Retinal pigment epithelial cell (primary cell): ENCODE measurements around the gene AZGP1.
"Not testable (repeated sequence)": the region's sequence is repeated elsewhere in the genome, so short reads cannot be mapped to it uniquely, and the experiment has no call there.

Experiments used
- DNase-seq: peaks from one replicate; pipeline ENCODE4 v3.0.0-alpha.2; 2010; ENCODE audit warnings: low read depth
- H3K4me3 ChIP-seq: 2 replicates; pipeline ENCODE4 v1.5.1; 2011; ENCODE audit warnings: mild to moderate bottlenecking, low read length, control low read depth, moderate library complexity
- TF ChIP-seq, protein P1 (sequence below): conservative IDR thresholded peaks from 2 replicates; pipeline ENCODE4 v1.5.1; 2011; ENCODE audit warnings: low read depth, low read length, control low read depth, inconsistent platforms

AZGP1 gene

DNA sequence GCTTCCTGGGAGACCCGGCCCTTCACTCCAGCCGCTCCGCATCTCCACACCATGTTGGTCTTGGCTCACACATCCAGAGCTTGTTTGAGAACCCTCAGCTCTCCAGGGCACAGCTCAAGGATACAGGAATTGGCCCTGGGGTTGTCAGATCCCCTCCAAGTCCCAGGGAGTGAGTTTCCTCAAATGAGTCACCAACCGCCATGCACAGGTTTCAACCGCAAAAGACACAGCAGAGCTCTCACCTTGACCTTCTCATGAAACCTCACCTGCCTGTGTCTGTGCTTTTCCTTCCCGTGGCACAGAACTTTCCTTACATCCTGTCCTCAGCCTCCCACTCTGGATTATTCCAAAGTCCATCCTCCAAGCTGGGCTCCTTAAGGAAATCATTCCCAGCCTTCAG, 20.6 kb downstream of the AZGP1 start:
- no peak for DNase-seq
- H3K4me3 ChIP-seq: no peak overlapping the region
- TF ChIP-seq, protein P1, sequence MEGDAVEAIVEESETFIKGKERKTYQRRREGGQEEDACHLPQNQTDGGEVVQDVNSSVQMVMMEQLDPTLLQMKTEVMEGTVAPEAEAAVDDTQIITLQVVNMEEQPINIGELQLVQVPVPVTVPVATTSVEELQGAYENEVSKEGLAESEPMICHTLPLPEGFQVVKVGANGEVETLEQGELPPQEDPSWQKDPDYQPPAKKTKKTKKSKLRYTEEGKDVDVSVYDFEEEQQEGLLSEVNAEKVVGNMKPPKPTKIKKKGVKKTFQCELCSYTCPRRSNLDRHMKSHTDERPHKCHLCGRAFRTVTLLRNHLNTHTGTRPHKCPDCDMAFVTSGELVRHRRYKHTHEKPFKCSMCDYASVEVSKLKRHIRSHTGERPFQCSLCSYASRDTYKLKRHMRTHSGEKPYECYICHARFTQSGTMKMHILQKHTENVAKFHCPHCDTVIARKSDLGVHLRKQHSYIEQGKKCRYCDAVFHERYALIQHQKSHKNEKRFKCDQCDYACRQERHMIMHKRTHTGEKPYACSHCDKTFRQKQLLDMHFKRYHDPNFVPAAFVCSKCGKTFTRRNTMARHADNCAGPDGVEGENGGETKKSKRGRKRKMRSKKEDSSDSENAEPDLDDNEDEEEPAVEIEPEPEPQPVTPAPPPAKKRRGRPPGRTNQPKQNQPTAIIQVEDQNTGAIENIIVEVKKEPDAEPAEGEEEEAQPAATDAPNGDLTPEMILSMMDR: no peak

GRCh38 chr7:99954643-99955042, 21.2 kb downstream of the AZGP1 start:
- H3K4me3 ChIP-seq, DNase-seq: not testable (repeated sequence)

DNA sequence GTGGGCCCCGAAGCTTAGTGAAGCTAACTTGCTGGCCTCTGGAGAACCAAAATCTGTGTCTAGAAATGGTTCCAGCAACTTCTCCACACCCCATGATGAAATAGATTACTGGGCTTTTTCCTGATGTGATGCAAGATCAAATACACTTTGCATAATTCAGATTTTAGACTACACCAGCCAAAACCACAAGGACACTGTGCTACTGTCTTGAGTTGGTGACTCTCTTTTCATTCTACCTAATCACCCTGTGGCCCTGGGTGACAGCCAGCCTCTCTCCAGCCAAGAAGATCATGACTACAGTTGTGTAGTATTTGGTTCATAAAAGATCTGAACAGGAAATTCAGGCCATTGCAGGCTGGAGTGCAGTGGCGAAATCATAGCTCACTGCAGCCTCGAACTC, 22.2 kb downstream of the AZGP1 start:
- TF ChIP-seq, protein P1: no peak
- no peak for DNase-seq
- no peak overlapping the region for H3K4me3 ChIP-seq

GRCh38 chr7:99952649-99953048, 23.2 kb downstream of the AZGP1 start:
- H3K4me3 ChIP-seq, DNase-seq: not testable (repeated sequence)

DNA sequence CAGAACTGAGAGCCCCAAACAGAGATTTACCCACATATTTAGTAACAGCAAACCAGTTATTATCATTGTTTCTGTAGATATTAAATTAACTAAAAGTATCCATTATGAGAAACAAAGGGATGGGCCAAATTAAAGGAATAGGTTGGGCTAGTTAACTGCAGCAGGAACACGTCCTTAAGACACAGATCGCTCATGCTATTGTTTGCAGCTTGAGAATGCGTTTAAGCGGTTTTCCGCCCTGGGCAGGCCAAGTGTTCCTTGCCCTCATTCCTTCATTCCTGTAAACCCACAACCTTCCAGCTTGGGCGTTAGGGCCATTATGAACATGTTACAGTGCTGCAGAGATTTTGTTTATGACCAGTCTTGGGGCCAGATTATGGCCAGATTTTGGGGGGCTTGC, 25.0 kb downstream of the AZGP1 start:
- DNase-seq, H3K4me3 ChIP-seq: not testable (repeated sequence)

DNA sequence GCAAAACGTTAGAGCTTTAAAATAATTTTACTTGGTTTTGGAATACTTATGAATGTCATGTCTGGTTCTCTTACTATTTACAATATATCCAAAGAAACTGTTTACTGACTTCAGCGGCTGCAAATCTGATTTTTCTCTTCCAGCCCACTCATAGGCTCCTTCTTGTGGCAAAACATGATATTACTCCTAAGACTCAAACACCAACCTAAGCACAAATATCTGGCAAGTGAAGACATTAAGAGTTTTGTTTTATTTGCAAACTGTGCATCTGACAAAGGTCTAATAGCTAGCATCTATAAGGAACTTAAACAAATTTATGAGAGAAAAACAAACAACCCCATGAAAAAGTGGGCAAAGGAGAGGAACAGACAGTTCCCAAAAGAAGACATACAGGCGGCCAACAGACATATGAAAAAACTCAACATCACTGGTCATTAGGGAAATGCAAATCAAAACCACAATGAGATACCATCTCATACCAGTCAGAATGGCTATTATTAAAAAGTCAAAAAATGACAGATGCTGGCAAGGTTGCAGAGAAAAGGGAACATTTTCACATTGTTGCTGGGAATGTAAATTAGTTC, 26.1 kb downstream of the AZGP1 start:
- no peak for DNase-seq
- TF ChIP-seq, protein P1: peak; percentile 34
- no peak overlapping the region for H3K4me3 ChIP-seq

DNA sequence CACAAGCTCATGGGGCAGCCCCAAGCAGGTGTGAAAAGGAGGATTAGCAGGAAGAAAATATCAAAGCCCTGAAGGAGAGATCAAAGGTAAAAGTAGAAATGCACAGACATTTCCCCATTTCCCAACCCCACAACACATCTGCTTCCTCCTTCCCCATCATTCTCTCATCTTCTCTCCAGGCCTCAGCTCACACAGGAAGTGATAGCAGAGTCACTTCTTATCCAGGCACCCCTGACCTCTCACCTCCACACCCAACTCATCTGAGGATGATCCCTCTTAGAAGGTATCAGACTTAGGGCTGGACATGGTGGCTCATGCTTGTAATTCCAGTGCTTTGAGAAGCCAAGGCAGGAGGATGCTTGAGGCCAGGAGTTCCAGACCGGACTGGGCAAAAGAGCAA, 28.2 kb downstream of the AZGP1 start:
- TF ChIP-seq, protein P1: no peak

DNA sequence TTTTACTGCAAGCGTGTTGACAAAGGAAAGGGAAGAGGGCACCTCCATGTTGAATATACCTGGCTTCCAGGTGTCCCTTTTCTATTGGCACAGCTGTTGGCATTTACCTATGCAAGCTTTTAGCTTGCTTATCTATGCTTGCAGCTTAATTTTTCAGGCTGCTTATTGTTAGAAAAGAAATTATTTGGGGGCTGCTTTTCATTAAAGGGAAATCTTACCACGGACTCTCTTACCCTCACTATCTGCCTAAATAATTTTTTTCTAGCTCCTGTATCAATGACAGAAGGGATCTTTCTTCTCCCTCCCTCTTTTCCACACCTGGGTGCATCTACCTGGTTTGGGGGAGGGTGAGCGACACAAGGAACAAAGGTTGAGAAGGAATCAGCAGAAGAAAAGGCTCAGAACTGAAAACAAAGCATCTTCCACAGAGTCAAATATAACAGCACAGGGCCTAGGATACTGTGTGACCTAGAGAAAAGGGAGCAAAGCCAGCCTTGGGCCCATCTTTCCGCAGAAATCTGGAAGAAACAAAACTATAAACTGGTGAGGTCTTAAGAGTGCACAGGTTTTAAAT, 31.2 kb downstream of the AZGP1 start:
- H3K4me3 ChIP-seq: no peak overlapping the region
- TF ChIP-seq, protein P1: no peak
- DNase-seq: no peak

More for the DNA sequence above, 28.2 kb downstream of the AZGP1 start:
- no peak overlapping the region for H3K4me3 ChIP-seq
- DNase-seq: no peak
